NCI-H1105 (cell line): ENCODE data around the gene TMEM182.

ENCODE experiments used
- DNase-seq: peaks from one replicate; lab custom pipeline; 2025; lab: John Stamatoyannopoulos, UW

The TMEM182 gene

DNA sequence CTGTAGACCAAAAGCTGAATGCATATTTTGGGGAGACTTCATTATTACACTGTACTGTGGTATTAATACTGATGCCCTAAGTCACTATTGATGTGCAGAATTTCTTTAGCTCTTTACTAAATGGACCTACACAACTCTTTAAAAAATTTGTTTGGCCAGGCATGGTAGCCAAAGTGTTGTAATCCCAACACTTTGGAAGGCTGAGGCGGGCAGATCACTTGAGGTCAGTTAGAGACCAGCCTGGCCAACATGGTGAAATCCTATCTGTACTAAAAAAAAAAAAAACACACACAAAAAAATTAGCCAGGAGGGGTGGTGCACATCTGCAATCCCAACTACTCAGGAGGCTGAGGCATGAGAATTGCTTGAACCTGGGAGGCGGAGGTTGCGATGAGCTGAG, 6.4 kb downstream of the TMEM182 start:
- DNase-seq = no peak

DNA sequence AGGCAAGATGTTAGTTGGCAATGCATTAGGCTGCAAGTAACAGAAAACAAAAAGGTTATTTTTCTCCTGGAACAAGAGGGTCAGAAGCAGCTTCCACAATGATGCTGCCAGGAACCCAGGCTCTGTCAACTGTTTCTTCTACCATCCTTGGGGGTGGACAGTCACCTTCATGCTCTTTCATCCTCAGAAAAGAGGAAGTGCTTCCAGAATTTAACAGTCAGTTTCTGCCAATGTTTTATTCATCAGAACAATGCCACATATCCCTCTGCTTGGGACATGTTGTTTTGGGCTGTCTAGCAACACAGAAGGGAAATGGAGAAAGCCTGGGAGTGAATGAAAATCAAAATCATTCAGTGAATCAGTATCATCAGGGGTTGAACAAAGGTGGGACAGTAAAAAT, 7.1 kb downstream of the TMEM182 start:
- no peak for DNase-seq

DNA sequence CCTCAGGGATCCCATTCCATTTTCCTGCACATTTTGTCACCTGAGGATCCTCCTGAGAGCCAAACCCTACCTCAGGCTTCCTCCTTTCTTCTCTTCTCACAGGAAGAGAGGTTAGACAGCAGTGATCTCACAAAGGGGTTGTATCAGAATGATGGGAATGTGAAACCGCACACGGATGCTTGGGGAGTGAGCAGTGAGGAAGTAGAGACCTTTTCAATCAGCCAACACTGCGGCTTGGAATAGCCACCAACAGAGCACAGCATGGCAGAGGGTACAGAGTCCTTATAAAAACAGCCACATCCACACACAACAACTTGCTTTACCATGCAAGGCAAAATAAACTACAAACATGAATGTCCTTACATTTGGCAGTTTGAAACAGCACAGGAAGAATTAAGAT, 8.7 kb downstream of the TMEM182 start:
- no peak for DNase-seq

DNA sequence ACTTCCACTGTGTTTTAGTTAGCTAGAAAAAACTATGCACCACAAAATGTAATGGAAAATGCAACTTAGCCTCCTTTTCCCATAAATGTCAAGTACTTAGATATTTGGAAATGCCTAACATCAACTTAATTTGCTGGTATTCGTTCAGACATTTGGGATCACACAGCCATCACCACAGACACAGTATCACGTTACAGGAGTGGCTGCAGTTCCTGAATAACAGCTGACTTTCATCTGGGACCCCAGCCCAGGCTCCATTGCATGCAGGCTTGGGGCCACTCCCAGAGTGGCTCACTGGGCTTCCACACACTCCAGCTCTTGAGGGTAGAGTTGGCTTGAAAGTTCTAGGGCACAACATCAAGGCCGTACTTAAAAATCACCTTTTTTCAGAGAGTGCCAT, 9.3 kb downstream of the TMEM182 start:
- DNase-seq = no peak

DNA sequence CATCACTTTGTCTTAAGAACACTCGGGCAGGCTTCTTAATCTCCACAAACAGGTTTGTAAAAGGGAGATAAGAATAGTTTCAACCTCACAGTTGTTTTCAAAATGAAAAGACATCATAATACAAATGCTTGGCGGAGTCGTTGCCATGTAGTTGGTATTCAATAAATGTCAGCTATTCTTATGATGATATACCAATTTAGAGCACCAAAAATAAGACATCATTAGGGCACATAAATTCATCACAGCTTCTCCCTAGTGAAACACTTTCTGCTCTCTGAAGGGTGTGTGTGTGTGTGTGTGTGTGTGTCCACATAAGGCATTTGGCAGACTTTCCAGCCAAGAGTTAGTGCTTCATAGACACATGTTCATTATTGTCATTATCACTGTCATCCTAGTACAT, 10.8 kb downstream of the TMEM182 start:
- DNase-seq = no peak

DNA sequence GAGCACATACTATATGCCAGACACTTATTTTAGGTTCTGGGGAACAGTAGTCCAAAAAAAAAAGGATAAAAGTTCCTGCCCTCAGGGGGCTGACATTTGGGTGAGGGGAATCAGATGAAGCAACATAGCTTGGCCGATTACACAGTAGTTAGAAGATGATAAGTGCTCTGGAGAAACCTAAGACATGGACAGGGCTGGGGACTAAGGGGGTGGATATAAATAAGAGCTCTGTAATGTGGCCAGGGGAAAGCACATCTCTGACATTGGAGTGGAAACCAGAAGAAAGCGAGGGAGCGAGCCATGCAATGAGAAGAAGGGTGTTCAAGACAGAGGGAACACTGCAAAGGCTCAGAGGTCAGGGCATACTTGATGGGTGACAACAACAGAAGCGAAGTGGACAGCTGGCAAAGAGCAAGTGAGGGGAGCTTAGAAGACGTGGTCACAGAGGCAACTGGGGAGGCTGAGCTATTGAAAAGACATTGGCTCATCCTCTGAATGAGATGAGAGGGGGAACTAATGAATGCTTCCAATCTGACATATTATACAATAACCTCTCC, 11.4 kb downstream of the TMEM182 start:
- DNase-seq = no peak

DNA sequence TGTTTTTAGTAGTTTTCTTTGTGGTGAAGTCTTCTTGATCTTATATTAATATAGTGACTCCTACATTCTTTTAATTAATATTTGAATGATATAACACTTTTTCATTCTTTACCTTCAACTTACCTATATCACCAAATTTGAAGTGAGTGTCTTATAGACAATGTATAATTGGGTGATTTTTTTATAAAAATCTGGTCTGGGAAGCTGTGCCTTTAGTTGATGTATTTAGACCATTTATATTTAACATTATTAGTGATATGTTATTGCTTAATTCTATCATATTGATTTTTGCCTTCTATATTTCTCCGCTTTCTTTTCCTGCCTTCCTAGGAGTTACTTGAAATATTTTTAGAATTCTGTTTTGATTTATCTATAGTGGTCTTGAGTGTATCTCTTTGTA, 16.4 kb downstream of the TMEM182 start:
- DNase-seq = no peak

DNA sequence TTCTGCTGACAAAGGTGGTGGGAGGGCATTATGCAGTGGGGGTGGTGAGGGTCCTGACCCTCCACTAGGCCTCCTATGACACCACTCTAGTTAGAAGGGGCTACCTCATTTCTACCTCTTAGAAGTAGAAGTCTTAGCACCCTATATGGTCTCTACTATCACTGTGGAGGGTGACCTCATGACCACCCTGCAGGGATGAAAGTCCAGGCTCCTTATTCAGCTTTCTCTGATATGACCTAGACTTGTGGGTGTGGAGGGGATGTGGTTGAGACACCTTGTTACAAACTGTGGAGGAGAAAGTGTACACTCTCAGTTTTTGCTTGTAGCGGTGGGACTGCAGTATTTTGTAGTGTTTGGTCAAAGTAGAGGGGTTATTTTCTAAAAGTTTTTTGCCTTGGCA, 18.6 kb downstream of the TMEM182 start:
- DNase-seq = no peak

DNA sequence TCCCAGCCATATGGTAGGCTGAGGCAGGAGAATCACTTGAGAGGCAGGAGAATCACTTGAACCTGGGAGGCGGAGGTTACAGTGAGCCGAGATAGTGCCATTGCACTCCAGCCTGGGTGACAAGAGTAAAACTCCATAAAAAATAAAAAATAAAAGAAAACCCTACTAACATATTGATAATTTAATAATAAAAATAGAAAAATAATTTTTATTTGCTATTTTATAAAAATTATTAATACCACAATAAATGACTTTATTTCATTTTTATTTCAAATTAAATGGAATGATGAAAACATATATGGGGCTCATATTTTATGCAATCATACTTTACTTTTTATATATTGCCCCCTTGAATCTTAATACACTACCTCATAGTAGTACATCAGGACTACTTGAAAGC, 20.4 kb downstream of the TMEM182 start:
- DNase-seq = no peak

DNA sequence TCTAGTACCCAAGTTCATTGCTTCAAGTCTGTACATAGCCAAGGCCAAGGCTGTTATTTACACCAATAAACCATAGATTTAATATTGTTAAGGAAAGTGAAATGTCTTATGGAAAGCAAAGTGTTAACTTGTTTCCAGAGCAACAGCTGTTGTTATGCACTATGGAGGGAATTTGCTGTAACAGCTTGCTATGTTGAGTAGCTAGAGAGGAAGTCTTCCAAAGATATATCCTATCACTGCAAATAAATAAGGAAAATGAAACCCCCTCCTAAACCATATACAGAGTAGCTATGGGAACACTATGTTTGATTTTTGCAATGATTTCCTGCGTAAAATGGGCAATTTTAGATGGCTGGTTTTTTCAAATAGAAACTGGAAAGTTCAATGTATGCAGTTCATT, 21.1 kb downstream of the TMEM182 start:
- DNase-seq = no peak

DNA sequence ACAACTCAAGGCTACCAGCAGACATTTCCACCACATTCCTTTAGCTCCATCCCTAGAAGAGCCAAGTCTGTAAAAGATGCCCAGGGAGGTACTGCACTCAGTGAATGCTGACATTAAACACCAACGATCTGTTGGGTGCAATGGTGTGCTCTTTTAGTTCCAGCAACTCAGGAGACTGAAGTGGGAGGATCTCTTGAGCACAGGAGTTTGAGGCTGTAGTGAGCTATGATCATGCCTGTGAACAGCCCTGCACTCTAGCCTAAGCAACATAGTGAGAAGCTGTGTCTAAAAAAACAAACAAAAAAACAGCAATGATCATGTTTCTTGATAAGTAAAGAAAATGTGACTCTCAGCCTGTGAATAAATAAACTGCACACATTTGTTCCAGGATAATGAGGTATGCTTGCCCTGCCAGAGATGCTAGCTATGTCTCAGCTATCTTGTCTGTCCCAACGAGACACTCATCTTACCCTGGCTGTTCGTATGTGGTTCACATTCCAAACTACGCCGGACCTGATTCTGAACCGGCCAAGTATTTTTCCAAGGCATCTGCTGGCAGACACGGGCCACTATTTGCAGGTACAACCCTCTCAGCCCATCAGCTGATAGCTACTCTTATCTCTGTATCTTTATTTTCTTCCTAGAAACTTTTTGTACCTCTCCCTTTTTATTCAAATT, 21.8 kb downstream of the TMEM182 start:
- DNase-seq = no peak

DNA sequence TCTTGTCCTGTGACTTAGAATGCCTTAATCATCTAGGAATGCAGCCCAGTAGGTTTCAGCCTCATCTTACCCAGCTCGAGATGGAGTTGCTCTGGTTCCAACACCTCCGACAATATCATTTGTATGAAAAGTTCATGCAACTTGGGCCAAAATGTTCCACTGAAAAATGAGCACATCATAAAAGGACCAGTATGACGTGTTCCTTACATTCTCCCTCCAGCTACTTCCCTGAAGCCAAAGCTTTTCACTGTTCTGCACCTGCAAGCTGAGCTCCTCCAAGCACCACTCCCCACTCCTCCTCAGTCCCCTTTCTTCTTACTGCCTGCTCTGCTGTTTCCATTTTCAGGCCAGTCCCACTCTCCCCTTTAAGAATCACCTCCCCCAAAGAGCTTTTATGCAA, 23.1 kb downstream of the TMEM182 start:
- DNase-seq = no peak

DNA sequence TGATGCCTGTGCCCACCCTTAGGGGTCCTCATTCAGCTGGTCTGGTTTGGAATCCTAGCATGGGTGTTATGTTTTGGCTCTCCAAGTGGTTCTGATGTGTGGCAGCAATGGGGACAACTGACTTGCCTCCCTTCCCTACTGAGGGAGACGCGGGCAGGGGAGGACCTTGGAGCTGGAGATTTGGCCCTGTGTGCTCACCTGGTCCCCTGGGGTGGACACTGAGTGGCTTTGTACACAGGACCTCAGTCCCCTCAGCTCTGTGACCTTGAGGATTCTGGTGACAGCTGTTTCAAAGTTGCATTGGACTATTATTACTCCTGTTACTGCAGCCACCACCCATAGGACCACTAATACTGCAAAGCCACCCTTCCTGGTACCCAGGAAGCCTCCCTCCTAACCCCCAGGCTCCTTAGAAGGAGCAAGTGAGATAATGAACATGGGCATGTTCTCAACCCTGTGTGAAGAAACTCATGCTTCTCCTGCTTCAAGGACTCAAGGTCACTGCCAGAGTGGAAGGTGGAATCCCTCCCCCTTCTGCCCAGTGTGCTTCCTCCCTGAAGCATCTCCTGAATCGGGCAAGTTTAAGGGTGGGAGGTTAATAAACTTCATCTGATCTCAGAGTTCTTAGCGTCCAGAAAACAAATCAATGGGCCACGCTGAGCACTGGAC, 26.5 kb downstream of the TMEM182 start:
- DNase-seq = no peak

DNA sequence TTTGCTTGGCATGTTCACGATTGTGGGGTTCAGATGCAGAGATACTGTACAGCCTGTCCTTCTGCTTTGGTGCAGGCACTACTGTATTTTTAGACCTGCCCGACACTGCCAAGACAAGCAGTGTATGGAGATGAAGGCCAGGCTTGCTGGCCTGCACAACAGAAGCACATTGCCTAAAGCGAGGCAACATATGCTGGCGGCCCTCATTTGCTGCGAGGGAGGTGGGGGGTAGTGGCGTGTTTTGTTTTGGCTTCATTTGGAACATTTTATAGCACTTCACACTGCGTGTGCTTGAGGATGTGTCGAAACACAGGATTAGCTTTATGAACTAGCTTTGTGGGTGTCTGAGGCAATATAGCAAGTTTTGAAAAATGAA, 27.0 kb downstream of the TMEM182 start:
- no peak for DNase-seq

DNA sequence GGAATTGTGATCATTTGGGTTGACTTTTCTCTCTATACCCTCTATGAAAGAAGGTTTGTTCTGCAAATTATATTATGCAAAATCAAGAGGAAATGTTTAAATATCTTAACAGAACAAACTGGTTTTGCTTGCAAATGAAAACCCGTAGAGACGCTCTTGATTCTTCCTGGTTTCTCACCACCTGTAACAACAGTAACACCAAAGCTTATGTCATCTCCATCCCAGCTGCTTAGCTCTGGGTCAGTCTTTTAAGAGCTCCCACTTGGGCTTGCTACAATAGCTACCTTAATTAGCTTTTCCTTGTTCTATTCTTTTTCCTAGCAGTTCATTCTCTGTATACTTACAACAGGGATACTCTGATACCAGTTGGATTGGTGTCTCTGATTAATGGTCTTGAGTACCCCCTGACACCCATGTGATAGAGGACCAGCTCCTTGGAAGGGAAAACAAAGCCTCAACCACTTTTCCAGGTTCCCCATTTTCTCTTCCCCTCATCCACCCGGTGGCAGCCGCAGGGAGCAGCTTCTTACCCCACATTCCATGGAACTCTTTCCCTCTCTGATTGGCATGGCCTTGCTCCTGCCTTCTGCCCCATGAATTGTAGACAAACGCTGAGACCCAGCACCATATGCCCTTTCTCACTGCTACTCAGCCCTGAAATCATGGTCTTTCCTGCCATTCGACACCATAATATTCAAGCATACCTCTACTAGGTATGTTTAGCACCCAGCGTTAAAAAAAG, 27.7 kb downstream of the TMEM182 start:
- DNase-seq = no peak

DNA sequence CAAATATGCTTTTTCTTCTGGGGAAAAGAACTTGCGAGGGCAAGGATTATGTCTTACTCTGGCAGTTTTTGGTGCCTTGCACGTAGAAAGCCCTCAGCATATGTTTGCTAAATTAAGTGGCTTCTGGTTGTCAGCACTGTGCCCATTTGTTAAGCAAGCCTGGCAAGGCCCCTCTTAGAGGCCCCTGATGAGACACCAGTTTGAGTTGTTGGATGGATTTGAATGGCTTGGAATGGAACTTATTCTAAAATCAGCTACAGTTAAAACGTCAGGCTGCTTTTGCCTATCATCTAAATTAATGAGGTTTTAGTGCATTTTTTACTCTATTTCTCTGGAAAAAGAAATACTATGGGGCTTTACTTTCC, 28.2 kb downstream of the TMEM182 start:
- DNase-seq = no peak

DNA sequence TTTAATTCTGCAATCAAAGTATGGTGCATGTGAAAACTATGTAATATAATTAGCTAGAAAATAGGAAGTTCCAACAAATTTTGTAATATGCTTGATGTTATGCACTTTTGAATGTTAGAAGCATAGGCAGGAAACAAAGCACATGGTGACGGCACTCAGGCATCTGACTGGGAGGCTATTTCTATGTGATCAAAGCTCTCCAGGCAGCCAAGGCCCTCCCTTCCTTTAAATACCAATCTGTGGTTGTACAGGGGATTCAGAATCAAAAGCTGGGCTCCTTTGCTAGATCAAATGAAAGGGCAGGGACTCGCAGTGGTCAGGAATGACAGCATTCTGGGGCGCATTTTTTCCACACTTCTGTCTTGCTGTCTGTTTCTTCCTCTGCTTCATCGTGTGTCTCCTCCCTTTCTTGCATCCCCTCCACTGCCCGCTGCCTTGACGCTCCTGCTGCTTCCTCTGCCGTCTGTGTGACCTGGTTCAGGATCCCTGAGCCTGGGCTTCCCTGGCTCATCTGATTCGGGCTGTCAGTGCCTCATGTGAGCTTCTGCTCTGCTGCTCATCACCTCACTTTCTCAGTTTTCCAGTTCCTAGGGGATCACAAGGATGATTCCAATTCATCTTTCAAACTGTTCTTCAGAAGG, 30.9 kb downstream of the TMEM182 start:
- DNase-seq = no peak

DNA sequence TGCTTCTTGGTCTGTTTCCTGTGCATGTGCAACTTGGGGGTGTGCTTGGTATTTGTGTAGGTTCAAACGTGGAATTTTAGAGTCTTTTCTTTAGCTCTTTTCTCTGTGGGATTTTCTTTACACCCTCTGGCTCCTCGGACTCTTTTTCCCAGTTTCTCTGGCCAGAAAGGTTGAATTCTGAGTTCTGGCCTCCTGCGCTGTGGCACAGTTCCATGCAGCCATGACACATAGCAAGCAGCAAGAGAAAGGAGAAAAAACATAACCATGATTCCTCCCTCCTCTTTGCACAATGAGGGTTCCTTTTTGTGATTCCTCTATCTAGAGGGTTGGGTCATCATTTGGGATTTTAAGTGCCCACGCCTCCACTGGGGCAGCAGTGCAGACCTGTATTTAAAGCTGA, 33.8 kb downstream of the TMEM182 start:
- no peak for DNase-seq

DNA sequence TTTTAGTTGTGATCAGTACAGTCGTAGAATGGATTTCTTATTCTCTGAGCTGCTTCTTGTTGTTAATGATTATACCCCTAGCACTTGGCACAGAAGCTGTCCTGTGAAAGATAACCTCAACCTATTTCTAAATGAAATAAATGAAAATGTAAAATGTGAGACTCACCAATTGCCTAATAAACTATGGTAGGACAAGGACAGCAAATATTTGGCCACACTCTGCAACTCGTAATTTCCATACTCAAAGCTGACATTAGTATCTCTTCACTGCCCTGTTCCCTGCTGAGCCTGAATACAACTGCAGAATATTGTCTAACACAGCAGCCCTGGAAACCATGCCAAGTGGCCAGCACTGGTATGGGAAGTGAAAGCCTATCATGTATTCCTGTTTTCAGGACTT, 34.5 kb downstream of the TMEM182 start:
- no peak for DNase-seq

DNA sequence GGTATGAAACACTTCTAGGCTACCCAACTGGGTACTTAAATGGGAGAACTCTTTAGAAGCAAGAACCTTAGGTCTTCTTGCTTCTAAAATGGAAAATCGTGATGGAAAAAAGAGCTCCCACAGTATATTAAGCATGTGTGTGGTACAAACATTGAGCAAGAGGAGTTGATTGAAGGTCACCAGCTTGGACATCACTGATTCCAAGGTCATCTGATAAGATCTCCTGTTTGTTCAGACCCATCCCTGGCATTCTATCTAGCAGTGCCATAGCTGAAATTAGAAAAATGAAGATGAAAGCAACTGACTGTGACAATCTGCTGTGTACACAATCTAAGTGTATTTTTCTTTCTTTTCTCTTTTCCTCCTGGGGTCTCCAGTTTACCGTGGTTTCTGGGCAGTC, 35.7 kb downstream of the TMEM182 start:
- DNase-seq = no peak

DNA sequence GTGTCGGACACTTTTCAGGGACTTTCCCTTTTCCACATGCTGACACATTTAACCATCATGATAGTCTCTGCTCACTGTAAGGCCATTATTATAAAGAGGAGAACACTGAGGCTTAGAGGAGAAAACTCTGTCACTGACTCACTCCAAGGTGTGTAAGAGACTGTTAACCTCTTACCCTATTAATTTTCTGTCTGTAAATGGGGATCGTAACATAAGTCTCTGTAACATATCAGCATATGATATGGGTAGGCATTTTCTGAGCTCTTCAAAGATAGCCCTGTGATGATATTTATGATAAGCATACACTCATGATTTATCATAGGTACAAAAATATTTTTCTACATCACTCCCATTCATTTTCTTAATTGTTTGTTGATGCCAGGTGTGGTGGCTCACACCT, 36.4 kb downstream of the TMEM182 start:
- no peak for DNase-seq

DNA sequence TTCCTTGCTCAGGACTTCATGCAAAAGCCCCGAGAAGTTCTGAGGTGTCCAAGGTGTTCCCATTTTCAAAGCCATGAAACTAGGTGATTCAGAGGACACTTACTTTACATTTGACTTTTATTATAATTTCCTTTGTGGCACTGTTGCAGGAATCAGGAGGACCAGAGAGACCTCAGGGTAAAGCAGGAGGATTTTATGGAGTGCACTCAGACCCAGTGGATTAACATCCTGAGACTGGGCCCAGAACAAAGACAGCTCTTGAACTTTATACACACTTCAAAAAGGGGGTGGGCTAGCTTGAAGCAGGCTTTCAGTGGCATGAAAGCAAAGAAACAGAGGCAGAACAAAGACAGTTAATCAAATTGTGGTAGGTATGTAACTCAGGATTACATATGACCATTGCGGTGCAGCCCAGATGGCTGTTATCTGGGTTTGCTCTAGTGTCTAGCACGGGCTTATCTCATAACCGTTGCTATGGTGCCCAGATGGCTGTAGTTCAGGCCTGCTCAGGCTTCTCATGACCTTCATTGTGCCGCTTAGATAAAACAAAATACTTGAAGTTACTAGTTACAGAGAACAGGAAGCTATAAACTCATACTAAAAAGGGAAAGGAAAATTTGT, 39.4 kb downstream of the TMEM182 start:
- no peak for DNase-seq
